ENCODE results near the gene IKBKE. TPM values are rescaled to one million over a fixed set of nuclear protein-coding genes. Genes with fewer than 3 reads are reported as not detected.

The IKBKE gene
- total and polyA plus RNA-seq, 10 of the 15 experiments (the other 5 are each of a cell fraction or from before 2014, with no cell fraction given): 12.8 to 35.1 (median 23.1) TPM

GRCh38 chr1:206446688-206447421, 23.4 kb upstream of the IKBKE start (continued):
- TF ChIP-seq ZBTB4 (CRISPR knock-in tag; IDR thresholded peaks at IDR 0.05) (no peak), TCF7 (IDR thresholded peaks at IDR 0.05; ENCODE audit: borderline replicate concordance) (no peak), RCOR1 (conservative IDR thresholded peaks at IDR 0.05; ENCODE audit: low read depth, low read length) (no peak), SMAD1 (IDR thresholded peaks at IDR 0.05; ENCODE audit: low read depth, partially characterized antibody) (no peak), E2F8 (IDR thresholded peaks at IDR 0.05; ENCODE audit: low read depth, partially characterized antibody) (no peak)

Measured in GM12878 (cell line).